LHCN-M2 (cell line): Measurements from ENCODE around the gene FGF8. TPM values are rescaled to one million over a fixed set of nuclear protein-coding genes. Genes with fewer than 3 reads are reported as not detected.

ENCODE experiments used
- DNase-seq: peaks from one replicate; pipeline ENCODE4 v3.0.0-alpha.2; 2012; ENCODE audit warnings: low read depth
- total RNA-seq: library from RNA; depleted of rRNA; stranded (reverse); fragments of >200 nt; gene quantifications from 2 replicates; pipeline ENCODE4 v1.2.3, GENCODE V29; 2014

The FGF8 gene
- total RNA-seq, 1 experiment from 2014 or later: not detected

DNA sequence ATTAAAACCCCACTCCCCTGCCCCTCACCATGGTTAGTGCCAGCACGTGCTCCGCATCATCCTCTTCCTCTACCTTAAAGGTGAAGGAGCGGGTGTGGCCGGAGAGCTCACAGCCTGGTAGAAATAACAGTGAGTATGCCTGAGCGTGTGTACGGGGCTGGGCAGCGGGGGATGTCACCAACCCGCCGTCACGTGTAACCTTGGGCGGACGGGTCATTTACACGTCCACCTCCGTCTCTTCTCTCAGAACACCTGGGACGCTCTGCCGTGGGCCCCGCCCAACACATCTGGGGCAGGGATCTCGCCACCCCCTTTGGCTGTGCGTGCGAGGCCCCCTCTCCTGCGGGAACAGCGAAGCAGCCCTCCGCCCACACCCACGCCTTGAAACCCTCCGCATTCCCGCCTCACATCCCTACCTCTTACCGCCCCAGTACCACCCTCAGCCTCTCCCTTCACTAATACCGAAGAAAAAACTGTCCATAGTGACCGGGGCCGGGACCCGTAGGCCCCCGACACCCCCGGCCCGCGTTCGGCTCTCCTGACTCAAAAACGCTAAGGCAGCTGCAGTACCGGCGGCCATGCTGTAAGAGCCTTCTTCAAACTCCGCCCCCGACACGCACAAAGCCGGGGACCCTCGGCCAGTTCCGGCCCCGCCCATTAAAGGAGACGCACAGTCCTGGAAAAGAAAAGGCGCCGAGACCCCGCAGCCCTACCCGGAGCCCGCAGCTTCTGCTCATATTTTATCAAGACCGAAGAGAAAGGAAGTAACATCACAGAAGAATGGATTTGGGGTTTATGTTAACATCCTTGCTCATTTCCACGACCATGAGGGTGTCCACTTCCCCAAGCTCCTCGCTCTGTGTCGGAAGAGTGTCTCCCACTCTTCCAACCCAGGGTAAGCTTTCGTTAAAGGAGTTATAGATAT, 7.2 kb upstream of the FGF8 start, which contains the start of gene NPM3:
Gene NPM3, minus strand, starts transcription at position 636 of the 925 bp plus-strand sequence. Its CDS starts 56 bp downstream, at position 580.
- peak; percentile 76 for DNase-seq

DNA sequence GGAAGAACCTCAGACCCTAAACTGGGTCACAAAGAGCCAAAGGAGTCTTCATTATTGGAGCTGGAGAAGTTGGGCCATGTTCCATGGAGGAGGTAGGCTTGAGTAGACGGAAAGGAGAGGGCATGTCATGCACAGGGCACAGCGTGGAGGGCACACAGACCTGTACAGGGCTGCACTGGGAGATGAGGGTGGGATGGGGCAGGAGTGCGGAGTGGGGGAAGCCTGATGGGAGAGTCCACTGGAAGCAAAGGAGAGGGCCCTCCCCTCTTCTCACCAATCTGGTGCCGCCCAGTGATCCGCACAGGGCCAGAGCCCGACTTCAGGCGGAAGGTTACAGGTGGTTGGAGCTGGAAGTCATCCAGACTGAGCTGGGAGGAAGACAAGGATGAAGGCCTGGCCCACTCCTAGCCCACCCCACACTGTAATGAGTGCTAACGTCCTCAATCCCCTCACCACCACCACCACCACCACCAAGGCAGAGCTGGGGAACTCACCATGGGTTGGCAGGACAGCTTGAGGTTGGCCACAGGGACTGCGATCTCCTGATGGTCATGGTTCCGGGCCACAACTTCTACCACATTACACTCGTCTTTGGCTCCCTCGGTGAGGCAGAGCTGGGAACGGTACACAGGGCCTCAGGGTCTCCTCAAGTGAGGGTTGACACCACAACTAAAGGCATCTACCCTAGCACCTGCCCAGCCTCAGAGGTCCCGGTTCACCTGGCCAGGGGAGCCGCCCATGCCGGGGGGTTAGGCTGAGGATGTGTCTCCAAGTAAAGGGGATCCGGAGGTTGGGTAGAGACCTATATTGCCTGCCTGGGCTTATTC, 6.3 kb upstream of the FGF8 start:
- DNase-seq: no peak

DNA sequence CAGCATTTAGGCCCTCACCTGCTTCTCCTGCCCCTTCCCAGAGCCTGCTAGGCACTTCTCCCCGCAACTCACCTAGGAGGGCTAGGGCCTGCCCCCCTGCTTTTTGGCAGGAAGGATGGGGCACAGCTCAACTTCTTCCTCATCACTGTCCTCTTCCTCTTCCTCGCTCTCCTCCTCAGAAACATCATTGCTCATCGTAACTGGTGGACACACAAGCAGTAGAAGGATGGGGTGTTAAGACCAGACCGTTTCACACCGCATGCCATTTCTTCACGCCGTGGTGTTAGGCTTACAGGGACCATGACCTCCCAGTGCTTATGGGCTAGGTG, 5.7 kb upstream of the FGF8 start:
- DNase-seq: no peak

DNA sequence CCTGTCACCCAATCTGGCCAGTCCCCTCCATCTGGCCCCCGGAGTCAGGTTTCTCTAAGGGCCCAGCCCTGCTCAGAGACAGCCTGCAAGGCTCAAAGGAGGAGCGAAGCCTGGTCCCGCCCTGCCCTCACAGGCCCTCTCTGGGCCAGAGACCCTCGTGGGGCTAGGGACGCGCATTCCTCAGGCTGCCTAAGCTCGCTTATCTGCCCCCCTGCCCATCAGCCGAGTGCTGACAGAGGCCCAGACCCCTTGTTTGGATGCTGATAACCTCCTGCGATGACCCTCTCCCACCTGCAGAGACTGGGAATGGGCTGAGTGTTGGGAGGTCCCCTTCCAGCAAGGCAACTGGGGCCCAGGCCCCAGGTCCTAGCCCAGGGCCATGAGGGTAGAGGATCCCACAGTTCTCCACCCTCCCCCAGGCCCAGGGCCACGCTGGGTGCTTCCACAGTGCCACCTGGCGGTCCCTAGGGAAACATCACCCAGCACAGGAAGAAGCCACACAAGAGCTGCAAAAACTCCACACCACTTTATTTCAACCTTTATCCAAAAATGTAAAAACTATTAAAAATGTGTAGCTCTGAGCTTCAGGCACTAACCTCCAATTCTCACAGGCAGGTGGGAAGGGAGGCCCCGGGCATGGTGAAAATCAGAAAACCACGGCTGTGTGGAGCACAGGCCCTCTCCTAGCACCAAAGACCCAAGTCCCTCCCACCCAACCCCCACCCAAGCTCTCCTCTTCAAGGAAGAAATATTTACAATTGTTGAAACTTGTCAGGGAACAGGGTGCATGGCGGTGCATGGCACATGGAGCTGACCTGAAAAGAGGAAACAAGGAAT, 5.1 kb upstream of the FGF8 start:
- DNase-seq: peak; percentile 57

DNA sequence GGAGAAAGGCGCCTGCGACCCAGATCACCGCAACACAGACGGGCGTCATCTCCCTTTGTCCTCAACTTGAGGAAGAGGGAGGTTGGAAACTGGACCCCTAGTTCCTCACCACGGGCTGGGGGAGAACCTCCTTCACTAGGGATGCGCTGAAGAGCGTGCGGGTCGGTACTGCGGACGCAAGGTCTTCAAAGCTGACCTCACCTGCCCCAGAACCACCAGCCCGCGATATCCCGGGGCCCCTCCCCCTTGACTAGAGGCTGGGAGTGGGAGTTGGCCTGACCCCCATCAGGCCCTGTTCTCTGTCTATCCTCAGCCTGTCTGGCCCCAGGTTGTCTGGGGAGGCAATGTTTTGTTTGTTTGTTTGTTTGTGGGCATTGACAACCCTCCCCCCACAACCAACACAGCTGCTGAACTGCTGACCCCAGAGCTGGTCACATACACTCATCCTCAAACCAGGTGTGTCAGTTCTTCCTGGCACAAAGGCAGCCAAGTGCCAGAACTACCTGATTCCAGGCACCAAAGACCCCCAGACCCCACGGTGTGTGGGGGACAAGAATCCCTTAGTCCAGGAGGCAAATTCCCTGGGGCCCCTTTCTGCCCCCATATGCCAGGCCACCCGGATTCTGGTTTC, 4.4 kb upstream of the FGF8 start:
- DNase-seq: no peak

DNA sequence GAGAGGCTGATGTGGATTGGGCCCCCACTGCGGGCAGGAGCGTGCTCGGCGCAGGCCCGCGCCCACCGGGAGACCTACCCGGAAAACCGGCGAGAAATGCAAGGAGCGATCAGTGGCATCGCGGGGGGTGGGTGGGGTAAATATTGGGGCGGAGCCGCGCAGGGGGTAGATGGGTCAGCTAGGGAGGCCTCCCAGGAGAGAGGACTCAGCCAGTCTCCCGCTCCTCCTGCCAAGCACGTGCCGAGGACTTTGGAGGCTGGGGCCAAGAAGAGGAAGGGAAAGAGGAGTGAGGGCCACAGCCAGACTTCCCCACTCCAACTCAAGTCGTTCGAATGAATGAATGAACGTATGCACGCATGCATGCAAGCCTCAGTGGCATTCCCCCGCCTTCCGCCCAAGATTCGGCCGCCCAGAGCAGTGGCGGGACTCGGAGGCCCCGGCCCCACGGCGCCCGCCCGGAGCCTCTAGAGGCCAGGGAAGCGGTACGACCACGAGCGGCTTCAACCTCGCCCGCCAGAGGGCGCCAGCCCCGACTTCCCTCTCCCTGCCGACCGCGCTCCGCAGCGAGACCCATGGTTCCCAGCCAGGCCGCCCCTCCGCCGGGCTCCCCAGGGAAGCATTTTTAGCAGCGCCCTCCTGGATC, 3.8 kb upstream of the FGF8 start:
- no peak for DNase-seq

DNA sequence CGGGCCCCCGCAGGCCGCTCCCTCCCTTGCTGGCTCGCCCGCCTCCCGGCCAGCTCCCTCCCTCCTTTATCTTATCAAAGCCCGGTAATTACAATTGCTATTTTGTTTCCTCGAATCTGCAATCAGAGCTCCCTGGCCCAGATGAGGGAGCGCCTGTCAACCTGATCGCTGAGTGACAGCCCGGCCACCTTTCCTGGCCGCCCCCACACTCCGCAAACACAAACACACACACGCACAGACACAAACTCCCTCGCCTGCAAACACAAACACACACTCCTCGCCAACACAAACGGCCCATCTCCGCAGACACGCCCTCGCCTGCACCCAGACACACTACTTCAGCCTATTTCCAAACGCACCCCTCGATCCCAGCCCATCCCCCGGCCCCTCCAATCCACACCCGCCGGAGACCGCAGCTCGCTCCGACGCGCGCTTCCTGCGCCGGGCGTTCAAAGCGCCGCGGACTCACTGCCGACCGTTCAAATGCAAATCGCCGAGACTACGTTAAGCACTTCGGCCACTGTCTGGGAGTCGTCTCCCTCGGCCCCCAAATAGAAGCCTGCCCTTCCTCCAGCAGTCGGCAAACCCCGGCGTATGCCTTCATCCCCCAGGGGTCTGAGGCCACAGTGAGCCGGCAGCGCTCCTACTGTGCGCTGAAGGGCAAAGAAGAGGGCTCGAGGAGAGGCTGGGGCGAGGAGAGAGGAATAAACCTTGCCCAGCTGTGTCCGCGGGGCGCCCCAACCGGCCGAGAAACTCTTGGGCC, 3.0 kb upstream of the FGF8 start:
- DNase-seq: no peak

DNA sequence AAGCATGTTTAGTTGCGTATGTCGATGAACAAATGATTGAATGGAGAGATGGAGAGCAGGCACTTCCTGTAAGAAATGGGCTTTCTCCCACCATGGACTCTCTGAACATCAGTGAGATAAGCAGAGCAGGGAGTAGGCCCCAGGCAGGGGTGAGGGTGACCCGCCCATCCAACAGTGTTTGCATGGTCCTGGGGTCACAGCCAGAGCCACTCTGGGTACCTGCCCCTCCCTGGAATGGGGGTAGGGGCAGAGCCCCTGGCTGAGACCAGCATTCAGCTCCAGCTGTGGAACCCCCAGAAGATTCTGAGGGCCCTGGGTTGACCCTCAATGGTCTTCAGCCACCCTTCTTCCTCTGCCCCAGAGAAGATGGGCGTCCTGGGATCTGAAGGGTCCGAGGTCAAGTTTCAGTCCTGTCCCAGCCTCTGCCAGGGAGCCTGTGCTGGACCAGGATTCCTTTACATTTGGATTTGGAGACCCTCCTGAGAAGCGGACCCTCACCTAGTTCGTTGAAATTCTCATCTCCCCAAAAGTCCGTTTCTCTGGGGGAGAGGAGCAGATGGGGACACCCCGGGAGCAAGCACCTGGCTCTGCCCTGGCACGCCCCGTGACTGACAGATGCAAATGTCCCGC, 2.4 kb upstream of the FGF8 start:
- no peak for DNase-seq

DNA sequence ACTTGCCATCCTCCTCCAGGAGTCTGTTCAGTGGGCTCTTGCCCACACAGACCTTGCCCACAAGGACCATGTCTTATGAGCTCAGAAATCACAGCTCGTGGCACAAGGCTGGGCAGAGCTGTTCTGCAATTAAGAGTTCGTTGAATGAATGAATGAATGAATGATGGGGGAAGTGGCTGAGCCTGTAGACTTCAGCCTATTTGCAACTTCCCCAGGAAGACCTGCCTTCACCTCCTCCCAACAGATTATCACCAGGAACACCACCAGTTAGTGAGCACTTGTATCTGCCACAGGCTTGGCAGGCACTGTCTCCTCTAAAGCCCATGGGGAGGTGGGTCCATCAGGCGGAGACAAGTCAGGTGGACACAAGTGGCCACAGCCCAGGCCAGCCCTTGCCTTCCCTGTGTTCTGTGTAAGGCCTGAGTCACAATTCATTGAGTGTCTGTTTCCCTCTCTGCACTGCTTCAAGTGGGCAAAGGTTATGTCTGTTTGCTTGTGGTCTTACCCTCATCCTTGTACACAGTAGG, 1.8 kb upstream of the FGF8 start:
- peak; percentile 14 for DNase-seq

DNA sequence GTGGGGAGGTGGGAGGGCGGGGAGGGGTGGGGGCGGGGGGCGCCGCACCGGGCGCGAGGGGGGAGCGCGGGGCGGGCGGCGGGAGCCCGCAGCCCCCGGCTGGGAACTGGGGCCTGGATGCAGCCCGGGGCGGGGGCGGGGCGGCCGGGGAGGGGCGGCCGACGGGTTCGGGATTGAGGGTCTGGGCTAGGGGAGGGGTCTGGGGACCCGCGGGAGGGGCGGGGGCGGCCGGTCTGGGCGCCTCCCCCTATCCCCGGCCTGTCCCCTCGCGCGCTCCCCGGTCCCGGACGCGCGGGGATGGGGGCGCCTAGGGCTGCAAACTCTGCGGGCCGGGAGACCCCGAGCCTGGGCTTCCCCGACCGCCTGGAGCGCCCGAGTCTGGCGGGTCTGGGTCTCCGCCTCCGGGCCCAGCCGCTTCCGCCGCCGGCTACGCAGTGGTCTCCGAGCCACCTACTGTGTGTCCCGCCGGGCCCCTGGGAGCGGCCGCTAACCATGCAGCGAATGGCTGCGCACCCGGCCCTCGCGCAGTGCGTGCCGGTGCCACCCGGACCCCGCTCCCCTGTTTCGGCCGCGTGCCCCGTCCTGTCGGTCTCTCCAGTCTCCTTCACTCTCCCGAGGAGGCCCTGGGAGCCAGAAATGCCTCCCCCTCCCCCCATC, 375 bp upstream of the FGF8 start:
- DNase-seq: no peak

DNA sequence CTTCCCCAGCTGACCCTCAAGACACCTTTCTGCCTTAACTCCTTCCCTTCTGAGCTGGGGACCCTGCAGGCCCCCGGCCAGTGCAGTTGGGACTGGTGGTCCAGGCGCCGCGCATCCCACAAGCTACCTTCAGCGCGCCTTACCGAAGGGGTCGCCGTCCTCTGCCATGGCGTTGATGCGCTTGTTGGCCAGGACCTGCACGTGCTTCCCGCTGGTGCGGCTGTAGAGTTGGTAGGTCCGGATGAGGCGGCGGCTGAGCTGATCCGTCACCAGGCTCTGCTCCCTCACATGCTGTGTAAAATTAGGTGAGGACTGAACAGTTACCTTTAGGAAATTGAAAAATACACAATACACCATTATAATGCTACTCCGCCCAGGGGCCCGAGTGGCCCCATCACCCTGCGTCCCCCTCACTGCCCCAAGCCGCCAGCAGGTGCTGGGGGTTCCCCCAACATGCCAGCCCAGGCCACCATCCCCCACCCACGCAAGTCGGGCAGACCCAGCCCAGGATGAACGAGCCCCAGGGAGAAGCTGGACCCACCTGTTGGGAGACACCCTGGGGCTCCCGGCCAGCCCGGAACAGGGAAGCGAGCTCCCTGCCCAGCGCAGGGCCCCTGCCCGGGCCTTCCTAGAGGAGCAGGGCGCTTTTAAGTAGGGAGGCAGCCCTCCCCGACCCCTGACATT, 1.2 kb downstream of the FGF8 start:
- DNase-seq: no peak

DNA sequence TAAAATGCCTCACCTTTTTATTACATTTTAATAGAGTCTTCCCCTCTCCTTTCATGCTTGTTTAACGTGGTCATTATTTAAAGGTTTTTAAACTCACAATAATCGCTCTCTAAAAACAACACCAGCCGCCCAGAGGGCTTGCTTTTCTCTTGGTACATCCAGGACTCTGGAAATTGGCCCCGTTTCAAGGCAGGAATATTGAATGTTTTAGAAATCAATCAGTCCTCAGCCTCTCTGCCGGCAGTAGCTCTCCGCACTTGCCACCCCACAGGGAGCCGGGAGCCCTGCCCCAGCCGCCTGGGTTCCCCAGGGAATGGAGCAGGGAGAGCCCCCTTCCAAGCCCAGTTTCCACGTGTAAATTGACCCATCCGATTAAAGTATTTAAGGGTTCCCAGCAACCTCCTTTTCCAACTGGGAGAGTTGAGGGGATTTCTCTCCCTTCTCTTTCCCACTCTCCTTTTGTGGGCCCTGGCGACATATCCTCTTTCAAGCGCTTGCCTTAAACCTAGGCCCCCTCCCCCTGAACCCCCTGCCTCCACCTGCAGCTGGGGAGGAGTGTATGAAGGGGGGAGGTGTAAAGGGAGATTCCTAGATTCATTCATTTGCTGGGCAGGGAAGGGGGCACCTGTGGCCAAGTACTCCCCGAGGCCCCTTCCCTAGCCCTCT, 1.9 kb downstream of the FGF8 start:
- no peak for DNase-seq

DNA sequence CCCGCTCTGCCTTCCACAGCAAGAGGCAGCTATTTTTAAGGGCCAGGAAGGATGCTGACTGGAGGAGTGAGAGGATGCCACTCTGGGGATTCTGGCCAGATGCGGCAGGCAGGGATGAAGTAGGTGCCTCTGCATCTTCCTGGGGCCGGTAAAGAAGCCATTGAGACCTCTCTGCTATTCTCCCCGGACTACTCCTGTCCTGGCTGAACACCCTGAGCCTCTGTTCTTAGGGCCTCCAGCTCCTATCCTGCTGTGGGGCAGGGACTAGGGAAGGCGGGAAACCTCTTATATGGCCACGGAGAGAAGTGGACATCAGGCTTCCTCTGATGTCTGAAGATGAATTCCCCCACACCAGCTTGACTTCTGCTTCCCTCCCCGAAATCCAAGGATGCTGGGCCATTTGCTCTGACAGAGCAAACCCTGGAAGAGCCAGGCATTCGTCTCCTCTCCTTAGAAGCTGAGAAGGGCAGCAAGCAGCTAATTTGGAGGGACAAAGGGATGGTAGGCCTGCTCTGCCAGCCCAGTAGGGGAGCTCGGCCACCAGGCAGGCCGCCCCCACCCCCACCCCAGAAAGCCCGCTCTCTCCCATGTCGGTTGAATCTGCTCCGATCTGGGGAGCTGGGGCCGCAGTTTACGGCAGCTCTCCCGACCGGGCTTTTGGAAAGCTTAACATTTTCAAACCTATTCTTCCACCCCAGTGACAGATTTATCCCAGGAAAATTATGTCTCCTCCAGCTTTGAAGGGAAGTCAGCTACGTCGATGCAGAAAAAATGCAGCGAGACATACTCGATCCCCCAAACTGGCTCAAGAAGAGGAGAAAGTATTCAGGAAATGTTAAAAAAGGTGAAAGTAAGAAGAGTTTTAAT, 2.8 kb downstream of the FGF8 start:
- DNase-seq: no peak

DNA sequence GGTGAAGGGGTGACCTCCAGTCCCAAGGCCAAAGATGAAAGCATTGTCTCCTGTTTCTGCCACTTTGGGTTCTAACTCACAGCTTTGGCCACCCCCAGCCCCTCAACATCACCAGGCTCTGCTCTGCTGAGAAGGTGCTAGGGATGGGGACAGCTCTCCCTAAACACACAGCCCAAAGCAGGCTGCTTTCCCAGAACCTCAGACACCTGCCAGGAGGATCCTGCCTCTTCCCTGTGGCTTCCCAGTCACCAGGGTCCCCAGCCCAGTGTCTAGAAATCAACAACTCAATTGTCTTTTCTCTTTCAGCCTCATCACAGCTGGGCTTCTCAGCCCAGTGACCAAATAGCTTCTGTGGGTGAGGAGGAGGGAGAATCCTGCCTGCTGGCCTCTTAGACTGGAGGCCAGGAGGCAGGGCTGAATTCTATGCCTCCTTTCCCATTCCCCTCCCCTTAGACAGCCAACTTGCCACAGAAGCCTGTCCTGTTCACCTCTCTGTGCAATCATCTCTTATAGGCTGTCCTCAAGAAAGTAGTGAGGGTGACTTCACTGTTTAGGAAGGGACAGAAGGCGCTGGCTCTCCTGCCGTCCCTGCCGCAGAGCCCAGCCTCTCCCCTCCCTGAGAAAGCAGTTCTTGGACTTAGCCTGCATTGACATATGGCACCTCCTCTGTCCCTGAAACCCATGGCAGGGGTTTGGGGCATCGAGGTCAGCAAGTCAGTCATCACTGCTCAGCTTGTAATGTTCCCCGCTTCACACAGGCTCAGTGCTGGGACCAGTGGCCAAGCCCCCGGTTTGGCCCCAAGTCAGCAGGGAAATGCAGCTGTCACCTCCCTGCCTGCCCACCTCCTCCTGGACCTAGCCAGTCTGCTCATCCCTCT, 3.7 kb downstream of the FGF8 start:
- no peak for DNase-seq

DNA sequence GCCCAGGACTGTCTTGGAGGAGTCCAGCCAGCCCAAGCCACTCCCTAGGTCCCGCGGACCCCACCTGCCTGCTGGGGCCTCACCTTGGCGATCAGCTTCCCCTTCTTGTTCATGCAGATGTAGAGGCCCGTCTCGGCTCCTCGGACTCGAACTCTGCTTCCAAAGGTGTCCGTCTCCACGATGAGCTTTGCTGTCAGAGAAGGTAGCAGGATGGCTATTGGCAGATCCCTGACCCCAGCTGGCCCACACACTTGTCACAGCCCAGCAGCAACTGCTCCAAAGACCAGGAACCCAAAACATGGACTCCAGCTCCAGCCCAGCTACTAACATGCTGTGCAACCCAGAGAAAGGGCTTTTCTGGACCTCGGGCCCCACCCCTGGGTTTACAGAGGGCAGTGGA, 4.5 kb downstream of the FGF8 start:
- DNase-seq: no peak
